Mesothelial cell of epicardium (in vitro differentiated cells): ENCODE measurements around the gene C5orf47. TPM values are rescaled to one million over a fixed set of nuclear protein-coding genes. Genes with fewer than 3 reads are reported as not detected.

Source experiments
- DNase-seq, 2 experiments: peaks; one replicate each; pipeline ENCODE4 v3.0.0; 2021; ENCODE audit warnings: low spot score in 2 of 2; ENCODE audit not compliant: unreplicated experiment in 2 of 2
- H3K27ac Mint-ChIP-seq: 2 replicates; pipeline ENCODE4 v1.8.0; 2021; ENCODE audit warnings: mixed read lengths
- H3K27me3 Mint-ChIP-seq: 2 replicates; pipeline ENCODE4 v1.8.0; 2021; ENCODE audit warnings: low read depth, mixed read lengths
- H3K36me3 Mint-ChIP-seq: 2 replicates; pipeline ENCODE4 v1.8.0; 2021; ENCODE audit warnings: mixed read lengths
- H3K4me1 Mint-ChIP-seq: 2 replicates; pipeline ENCODE4 v1.8.0; 2021; ENCODE audit warnings: mixed read lengths
- H3K4me3 Mint-ChIP-seq: 2 replicates; pipeline ENCODE4 v1.8.0; 2021; ENCODE audit warnings: mild to moderate bottlenecking, moderate library complexity, mixed read lengths
- H3K9me3 Mint-ChIP-seq: 2 replicates; pipeline ENCODE4 v1.8.0; 2021; ENCODE audit warnings: mixed read lengths
- CTCF ChIP-seq: fragments of 200-600 bp; sonication (generic); IDR thresholded peaks from one replicate; pipeline ENCODE4 v1.5.0; 2021; ENCODE audit warnings: antibody characterized with exemption; ENCODE audit not compliant: unreplicated experiment
- total RNA-seq: library from RNA; stranded (reverse); gene quantifications from 3 replicates; pipeline ENCODE4 v1.2.1, GENCODE V29; 2021

C5orf47 gene
- total RNA-seq, 1 donor from 2014 or later, result not detected

- no peak overlapping the region for H3K4me3 Mint-ChIP-seq
- H3K27me3 Mint-ChIP-seq, result no peaks in the 10 kb centered on the region
- no peak for TF ChIP-seq CTCF
- H3K9me3 Mint-ChIP-seq, result no peaks in the 10 kb centered on the region
- H3K4me1 Mint-ChIP-seq, result peaks cover 28% of the 10 kb centered on the region
- no peaks in the 10 kb centered on the region for H3K36me3 Mint-ChIP-seq
- no peak overlapping the region for H3K27ac Mint-ChIP-seq
- no peak for DNase-seq
These were observed 24.5 kb upstream of the C5orf47 start for GRCh38 chr5:173964506-173964905.

- no peak overlapping the region for H3K4me3 Mint-ChIP-seq
- H3K4me1 Mint-ChIP-seq, result peaks cover 39% of the 10 kb centered on the region
- H3K36me3 Mint-ChIP-seq, result no peaks in the 10 kb centered on the region
- no peak for DNase-seq
- H3K27ac Mint-ChIP-seq, result no peak overlapping the region
- H3K27me3 Mint-ChIP-seq, result no peaks in the 10 kb centered on the region
- H3K9me3 Mint-ChIP-seq, result no peaks in the 10 kb centered on the region
- TF ChIP-seq CTCF, result no peak
These were observed 21.7 kb upstream of the C5orf47 start for GRCh38 chr5:173967241-173967640.

GRCh38 chr5:173968154-173968797 is 20.7 kb upstream of the C5orf47 start:
- Mint-ChIP-seq H3K4me3 (no peak overlapping the region), H3K27ac (peak overlapping the region; percentile 25), H3K9me3 (no peaks in the 10 kb centered on the region), H3K27me3 (no peaks in the 10 kb centered on the region), H3K36me3 (no peaks in the 10 kb centered on the region), H3K4me1 (peaks cover 34% of the 10 kb centered on the region)
- DNase-seq, result no peak
- TF ChIP-seq CTCF, result no peak

GRCh38 chr5:173969167-173970049 is 19.6 kb upstream of the C5orf47 start:
- Mint-ChIP-seq H3K4me3 (no peak overlapping the region), H3K4me1 (peaks cover 34% of the 10 kb centered on the region), H3K9me3 (no peaks in the 10 kb centered on the region), H3K27ac (peak overlapping the region; percentile 49), H3K27me3 (no peaks in the 10 kb centered on the region), H3K36me3 (no peaks in the 10 kb centered on the region)
- TF ChIP-seq CTCF, result no peak
- no peak for DNase-seq

- Mint-ChIP-seq H3K27ac (no peak overlapping the region), H3K4me1 (peaks cover 34% of the 10 kb centered on the region), H3K27me3 (no peaks in the 10 kb centered on the region), H3K36me3 (no peaks in the 10 kb centered on the region), H3K9me3 (peaks cover 2% of the 10 kb centered on the region), H3K4me3 (no peak overlapping the region)
- DNase-seq, result no peak
- TF ChIP-seq CTCF, result no peak
These were observed 17.9 kb upstream of the C5orf47 start for GRCh38 chr5:173970878-173971650.
